ENCODE data around the gene EIPR1. TPM values are rescaled to one million over a fixed set of nuclear protein-coding genes. Genes with fewer than 3 reads are reported as not detected.

Gene EIPR1
- total and polyA plus RNA-seq, 2 of the 4 experiments (the other 2 are of a cell fraction), result 46.5 to 67.4 TPM

DNA sequence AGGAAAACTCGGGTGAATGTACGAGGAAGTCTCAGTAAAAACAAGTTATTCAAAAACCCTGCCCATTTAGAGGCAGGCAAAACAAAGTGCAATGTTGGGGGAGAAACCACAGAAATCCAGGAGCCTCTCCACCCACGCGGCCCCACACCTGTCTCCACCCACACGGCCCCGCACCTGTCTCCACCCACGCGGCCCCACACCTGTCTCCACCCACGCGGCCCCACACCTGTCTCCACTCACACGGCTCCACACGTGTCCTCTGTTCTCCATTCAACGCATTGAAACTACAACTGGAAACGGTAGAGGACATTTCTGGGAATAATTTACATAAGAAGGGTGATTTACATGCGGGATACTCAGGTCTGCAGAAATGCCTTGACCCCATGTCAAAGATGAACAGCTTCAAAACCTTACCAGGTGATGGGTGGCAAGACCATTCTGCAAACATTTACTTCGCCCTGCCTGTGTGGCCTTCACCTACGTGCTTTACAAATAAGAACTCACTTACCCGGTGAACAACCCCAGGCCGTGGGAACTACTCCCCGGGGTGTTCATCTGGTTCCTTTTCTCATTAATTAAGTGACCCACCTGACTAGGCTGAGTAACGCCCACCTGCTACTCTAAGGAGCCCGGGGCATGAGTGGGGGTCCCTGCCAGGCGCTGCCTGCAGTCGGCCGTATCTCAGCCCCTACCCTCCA lies 100.4 kb downstream of the EIPR1 start:
- in situ Hi-C loops (cut with MboI; ENCODE audit: low sequenced_read_pairs) (no loop called here), intact Hi-C loops (cut with micrococcal nuclease) (no loop called here), dilution Hi-C loops (cut with HindIII; ENCODE audit: low sequenced_read_pairs, unreplicated experiment) (no loop called here)
- BruUV-seq (replicated peaks), result no TSS peak
- Histone ChIP-seq H3K4me3 (ENCODE audit: insufficient read depth, low read depth, low read length) (no peak overlapping the region), H3K4me1 (ENCODE audit: control insufficient read depth, insufficient read depth, low read length) (no peaks in the 10 kb centered on the region), H2BK15ac (ENCODE audit: low read depth, low read length) (no peak overlapping the region), H3K36me3 (ENCODE audit: control insufficient read depth, insufficient read depth, low read length) (no peaks in the 10 kb centered on the region), H3K9me1 (ENCODE audit: insufficient read depth, low read length) (no peaks in the 10 kb centered on the region), H2BK20ac (ENCODE audit: low read depth, low read length) (no peak overlapping the region), H2BK120ac (ENCODE audit: low read depth, low read length) (no peak overlapping the region), H3K18ac (ENCODE audit: low read depth, low read length) (no peak overlapping the region), H3K56ac (ENCODE audit: extremely low read depth, insufficient read depth, low read length) (no peak overlapping the region), H2AFZ (replicated peaks; ENCODE audit: low read length, poor library complexity) (no peak overlapping the region), H3K23ac (ENCODE audit: low read depth, low read length) (no peak overlapping the region), H2AK9ac (replicated peaks; ENCODE audit: low read depth, low read length, poor library complexity) (no peak overlapping the region), H2AK5ac (ENCODE audit: low read depth, low read length) (no peak overlapping the region), H4K20me1 (ENCODE audit: insufficient read depth, low read length) (no peaks in the 10 kb centered on the region), H4K8ac (ENCODE audit: low read depth in 2 of 2, low read length in 2 of 2) (no peak overlapping the region), H3K9ac (ENCODE audit: low read depth, low read length) (no peak overlapping the region), H3K4ac (ENCODE audit: low read depth, low read length) (no peak overlapping the region), H2BK5ac (ENCODE audit: low read depth, low read length, poor library complexity, severe bottlenecking) (no peak overlapping the region), H4K5ac (ENCODE audit: low read depth, low read length) (no peak overlapping the region), H3K27ac (ENCODE audit: insufficient read depth, low read length) (no peak overlapping the region), H3K79me1 (ENCODE audit: low read depth in 1 of 2, low read length in 2 of 2) (peaks cover 0 to 2% of the 10 kb centered on the region in 2 experiments; a peak in 1 of 4 replicates), H3K9me3 (ENCODE audit: control insufficient read depth, insufficient read depth, low read length) (no peaks in the 10 kb centered on the region), H3K27me3 (ENCODE audit: control insufficient read depth, insufficient read depth, low read length) (no peaks in the 10 kb centered on the region), H3K4me2 (ENCODE audit: low read depth, low read length) (no peak overlapping the region), H4K91ac (ENCODE audit: insufficient read depth, low read depth, low read length) (no peak overlapping the region), H3K14ac (replicated peaks; ENCODE audit: low read depth, low read length) (no peak overlapping the region)
- no peak for ATAC-seq (ENCODE audit: low read depth)
- TF ChIP-seq BHLHE40 (IDR thresholded peaks at IDR 0.05; ENCODE audit: low read depth, low read length) (no peak), RCOR1 (IDR thresholded peaks at IDR 0.05; ENCODE audit: insufficient replicate concordance, low read length) (no peak), CHD1 (IDR thresholded peaks at IDR 0.05; ENCODE audit: low read depth, low read length) (no peak), MAFK (IDR thresholded peaks at IDR 0.05; ENCODE audit: low read depth, low read length) (no peak), MAZ (IDR thresholded peaks at IDR 0.05; ENCODE audit: borderline replicate concordance, low read depth, low read length) (no peak), FOS (IDR thresholded peaks at IDR 0.05; ENCODE audit: low read depth, low read length) (no peak), CEBPB (IDR thresholded peaks at IDR 0.05; ENCODE audit: low read depth, low read length) (no peak), RFX5 (IDR thresholded peaks at IDR 0.05; ENCODE audit: low read depth, low read length) (no peak), POLR2A (IDR thresholded peaks at IDR 0.05; ENCODE audit: low read depth, low read length) (no peak), SMC3 (IDR thresholded peaks at IDR 0.05; ENCODE audit: low read depth, low read length) (no peak), NFE2L2 (IDR thresholded peaks at IDR 0.05; ENCODE audit: low read depth, low read length) (no peak), RAD21 (IDR thresholded peaks at IDR 0.05; ENCODE audit: low read length) (no peak), MXI1 (IDR thresholded peaks at IDR 0.05; ENCODE audit: borderline replicate concordance, low read depth, low read length) (no peak)
- TF ChIP-seq, protein P1, sequence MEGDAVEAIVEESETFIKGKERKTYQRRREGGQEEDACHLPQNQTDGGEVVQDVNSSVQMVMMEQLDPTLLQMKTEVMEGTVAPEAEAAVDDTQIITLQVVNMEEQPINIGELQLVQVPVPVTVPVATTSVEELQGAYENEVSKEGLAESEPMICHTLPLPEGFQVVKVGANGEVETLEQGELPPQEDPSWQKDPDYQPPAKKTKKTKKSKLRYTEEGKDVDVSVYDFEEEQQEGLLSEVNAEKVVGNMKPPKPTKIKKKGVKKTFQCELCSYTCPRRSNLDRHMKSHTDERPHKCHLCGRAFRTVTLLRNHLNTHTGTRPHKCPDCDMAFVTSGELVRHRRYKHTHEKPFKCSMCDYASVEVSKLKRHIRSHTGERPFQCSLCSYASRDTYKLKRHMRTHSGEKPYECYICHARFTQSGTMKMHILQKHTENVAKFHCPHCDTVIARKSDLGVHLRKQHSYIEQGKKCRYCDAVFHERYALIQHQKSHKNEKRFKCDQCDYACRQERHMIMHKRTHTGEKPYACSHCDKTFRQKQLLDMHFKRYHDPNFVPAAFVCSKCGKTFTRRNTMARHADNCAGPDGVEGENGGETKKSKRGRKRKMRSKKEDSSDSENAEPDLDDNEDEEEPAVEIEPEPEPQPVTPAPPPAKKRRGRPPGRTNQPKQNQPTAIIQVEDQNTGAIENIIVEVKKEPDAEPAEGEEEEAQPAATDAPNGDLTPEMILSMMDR (conservative IDR thresholded peaks at IDR 0.05; ENCODE audit: low read depth, low read length), result no peak
- TF ChIP-seq, protein P2, sequence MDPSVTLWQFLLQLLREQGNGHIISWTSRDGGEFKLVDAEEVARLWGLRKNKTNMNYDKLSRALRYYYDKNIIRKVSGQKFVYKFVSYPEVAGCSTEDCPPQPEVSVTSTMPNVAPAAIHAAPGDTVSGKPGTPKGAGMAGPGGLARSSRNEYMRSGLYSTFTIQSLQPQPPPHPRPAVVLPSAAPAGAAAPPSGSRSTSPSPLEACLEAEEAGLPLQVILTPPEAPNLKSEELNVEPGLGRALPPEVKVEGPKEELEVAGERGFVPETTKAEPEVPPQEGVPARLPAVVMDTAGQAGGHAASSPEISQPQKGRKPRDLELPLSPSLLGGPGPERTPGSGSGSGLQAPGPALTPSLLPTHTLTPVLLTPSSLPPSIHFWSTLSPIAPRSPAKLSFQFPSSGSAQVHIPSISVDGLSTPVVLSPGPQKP (IDR thresholded peaks at IDR 0.05; ENCODE audit: borderline replicate concordance, low read depth, low read length), result no peak
- TF ChIP-seq, protein P3, sequence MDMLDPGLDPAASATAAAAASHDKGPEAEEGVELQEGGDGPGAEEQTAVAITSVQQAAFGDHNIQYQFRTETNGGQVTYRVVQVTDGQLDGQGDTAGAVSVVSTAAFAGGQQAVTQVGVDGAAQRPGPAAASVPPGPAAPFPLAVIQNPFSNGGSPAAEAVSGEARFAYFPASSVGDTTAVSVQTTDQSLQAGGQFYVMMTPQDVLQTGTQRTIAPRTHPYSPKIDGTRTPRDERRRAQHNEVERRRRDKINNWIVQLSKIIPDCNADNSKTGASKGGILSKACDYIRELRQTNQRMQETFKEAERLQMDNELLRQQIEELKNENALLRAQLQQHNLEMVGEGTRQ (IDR thresholded peaks at IDR 0.05; ENCODE audit: low read depth, low read length), result no peak
- no peak for DNase-seq
- CTCF ChIA-PET, result no interaction called here
- POLR2A ChIA-PET (ENCODE audit: unreplicated experiment), result no interaction called here
- 100% methylated on average over 2 of the region's 25 CpGs; no CpG with 5 or more reads in 1 of the 2 experiments for WGBS, 2 experiments (ENCODE audit: extremely low coverage in 2 of 2, insufficient read length in 1 of 2)

Data from IMR-90 (cell line).